Measurements from ENCODE around the gene OGA.

Gene OGA

GRCh38 chr10:101818119-101818871 lies at the start of gene OGA:
Gene OGA, minus strand, starts transcription at chr10:101818444. Its CDS starts 422 bp downstream, at chr10:101818022.
- peak; percentile 85 for DNase-seq

- no peak for DNase-seq
Measured at GRCh38 chr10:101867931-101868330, 49.7 kb upstream of the OGA start.

GRCh38 chr10:101859530-101859929 lies 41.3 kb upstream of the OGA start:
- DNase-seq: no peak

- no peak for DNase-seq
Measured at GRCh38 chr10:101858723-101859500, 40.7 kb upstream of the OGA start.

- no peak for DNase-seq
Measured at GRCh38 chr10:101857802-101858476, 39.7 kb upstream of the OGA start.

- no peak for DNase-seq
Measured at GRCh38 chr10:101856626-101857025, 38.4 kb upstream of the OGA start.

- DNase-seq: no peak
Measured at GRCh38 chr10:101851411-101852116, 33.3 kb upstream of the OGA start.

- no peak for DNase-seq
Measured at GRCh38 chr10:101850749-101851148, 32.5 kb upstream of the OGA start.

- DNase-seq: no peak
Measured at GRCh38 chr10:101848894-101849351, 30.7 kb upstream of the OGA start.

- DNase-seq: no peak
Measured at GRCh38 chr10:101848408-101848807, 30.2 kb upstream of the OGA start.

- DNase-seq: no peak
Measured at GRCh38 chr10:101845893-101846292, 27.6 kb upstream of the OGA start.

GRCh38 chr10:101843032-101844021 lies 25.1 kb upstream of the OGA start, which contains the start of gene KCNIP2:
Gene KCNIP2, minus strand, starts transcription at chr10:101843800. Its CDS starts 232 bp downstream, at chr10:101843568.
- DNase-seq: peak; percentile 2

GRCh38 chr10:101841826-101842225 lies 23.6 kb upstream of the OGA start:
- DNase-seq: no peak

GRCh38 chr10:101840741-101841453 lies 22.7 kb upstream of the OGA start:
- peak; percentile 39 for DNase-seq

GRCh38 chr10:101840102-101840684 lies 21.9 kb upstream of the OGA start:
- DNase-seq: no peak

- DNase-seq: no peak
Measured at GRCh38 chr10:101839416-101840063, 21.3 kb upstream of the OGA start.

GRCh38 chr10:101839002-101839401 lies 20.8 kb upstream of the OGA start:
- no peak for DNase-seq

GRCh38 chr10:101838416-101838970 lies 20.2 kb upstream of the OGA start:
- DNase-seq: no peak

GRCh38 chr10:101837748-101838147 lies 19.5 kb upstream of the OGA start:
- DNase-seq: no peak

- DNase-seq: no peak
Measured at GRCh38 chr10:101835362-101835761, 17.1 kb upstream of the OGA start.

All from NCI-H187 treated with DMSO at 0.1 percent for 48 hours (cell line).